Natural killer cell (primary cell): ENCODE results near the gene SMG6. TPM values are rescaled to one million over a fixed set of nuclear protein-coding genes. Genes with fewer than 3 reads are reported as not detected.

Experiments
- ATAC-seq, 3 donors: fragments of 150-1000 bp in 2 of 3; fragments of 200-7000 bp in 1 of 3; cut with Tn5 transposase; 1 replicate in 1 of 3; 2 replicates in 2 of 3; pipeline ENCODE4 v1.10.0; 2021; ENCODE audit warnings: mild to moderate bottlenecking in 2 of 3, moderate library complexity in 2 of 3
- DNase-seq, 2 donors: peaks; one replicate each; pipeline versions ENCODE4 v3.0.0 to v3.0.0-alpha.2; 2013 to 2021; ENCODE audit warnings: mixed read lengths in 1 of 2
- H3K27ac ChIP-seq: one replicate; pipeline ENCODE4 v1.5.1; 2013; ENCODE audit warnings: mild to moderate bottlenecking, low read length
- H3K27me3 ChIP-seq: one replicate; pipeline ENCODE4 v1.6.1; 2013; ENCODE audit warnings: low read length; ENCODE audit not compliant: control insufficient read depth, insufficient read depth
- H3K36me3 ChIP-seq: one replicate; pipeline ENCODE4 v1.6.1; 2013; ENCODE audit warnings: low read length; ENCODE audit not compliant: control insufficient read depth, insufficient read depth
- H3K4me1 ChIP-seq: one replicate; pipeline ENCODE4 v1.6.1; 2013; ENCODE audit warnings: low read length; ENCODE audit not compliant: control insufficient read depth, insufficient read depth
- H3K4me3 ChIP-seq: one replicate; pipeline ENCODE4 v1.5.1; 2013; ENCODE audit warnings: low read length
- H3K9me3 ChIP-seq: one replicate; pipeline ENCODE4 v1.6.1; 2013; ENCODE audit warnings: low read length; ENCODE audit not compliant: control insufficient read depth, insufficient read depth
- H3K27ac Mint-ChIP-seq, 2 donors: one replicate each; pipeline ENCODE4 v1.8.0; 2022; ENCODE audit warnings: mild to moderate bottlenecking in 2 of 2, mixed read lengths in 2 of 2, moderate library complexity in 1 of 2
- H3K27me3 Mint-ChIP-seq, 2 donors: one replicate each; pipeline ENCODE4 v1.8.0; 2022; ENCODE audit warnings: low read depth in 2 of 2, mixed read lengths in 2 of 2
- H3K36me3 Mint-ChIP-seq: one replicate; pipeline ENCODE4 v1.8.0; 2022; ENCODE audit warnings: mixed read lengths
- H3K4me1 Mint-ChIP-seq, 2 donors: one replicate each; pipeline ENCODE4 v1.8.0; 2022; ENCODE audit warnings: mixed read lengths in 2 of 2
- H3K4me3 Mint-ChIP-seq: one replicate; pipeline ENCODE4 v1.8.0; 2022; ENCODE audit warnings: mild to moderate bottlenecking, moderate library complexity, mixed read lengths
- H3K9me3 Mint-ChIP-seq, 2 donors: one replicate each; pipeline ENCODE4 v1.8.0; 2022; ENCODE audit warnings: mixed read lengths in 2 of 2
- CTCF ChIP-seq: fragments of 200-600 bp; IDR thresholded peaks from one replicate; pipeline ENCODE4 v1.8.0; 2022; ENCODE audit warnings: antibody characterized with exemption
- WGBS: methylation state at CpG from one replicate; pipeline ENCODE4 v1.1.7; 2013; ENCODE audit warnings: missing lambda C conversion rate; ENCODE audit not compliant: insufficient coverage; 5-methylcytosine and 5-hydroxymethylcytosine counted together
- intact Hi-C: fragments of 100-400 bp; cut with micrococcal nuclease; formaldehyde crosslinking; loops from one replicate; pipeline ENCODE4 v1.14.2; 2022
- total RNA-seq, 4 donors: library from RNA; stranded (reverse); fragments of 120-200 nt in 1 of 4; gene quantifications; one replicate each; pipeline versions ENCODE4 v1.2.3 to v1.2.4, GENCODE V29; 2013 to 2022

Gene SMG6
- total RNA-seq, 3 donors from 2014 or later (not counting 1 experiment from before 2014, with no cell fraction given): 41.6 to 49.4 (median 48.2) TPM

DNA sequence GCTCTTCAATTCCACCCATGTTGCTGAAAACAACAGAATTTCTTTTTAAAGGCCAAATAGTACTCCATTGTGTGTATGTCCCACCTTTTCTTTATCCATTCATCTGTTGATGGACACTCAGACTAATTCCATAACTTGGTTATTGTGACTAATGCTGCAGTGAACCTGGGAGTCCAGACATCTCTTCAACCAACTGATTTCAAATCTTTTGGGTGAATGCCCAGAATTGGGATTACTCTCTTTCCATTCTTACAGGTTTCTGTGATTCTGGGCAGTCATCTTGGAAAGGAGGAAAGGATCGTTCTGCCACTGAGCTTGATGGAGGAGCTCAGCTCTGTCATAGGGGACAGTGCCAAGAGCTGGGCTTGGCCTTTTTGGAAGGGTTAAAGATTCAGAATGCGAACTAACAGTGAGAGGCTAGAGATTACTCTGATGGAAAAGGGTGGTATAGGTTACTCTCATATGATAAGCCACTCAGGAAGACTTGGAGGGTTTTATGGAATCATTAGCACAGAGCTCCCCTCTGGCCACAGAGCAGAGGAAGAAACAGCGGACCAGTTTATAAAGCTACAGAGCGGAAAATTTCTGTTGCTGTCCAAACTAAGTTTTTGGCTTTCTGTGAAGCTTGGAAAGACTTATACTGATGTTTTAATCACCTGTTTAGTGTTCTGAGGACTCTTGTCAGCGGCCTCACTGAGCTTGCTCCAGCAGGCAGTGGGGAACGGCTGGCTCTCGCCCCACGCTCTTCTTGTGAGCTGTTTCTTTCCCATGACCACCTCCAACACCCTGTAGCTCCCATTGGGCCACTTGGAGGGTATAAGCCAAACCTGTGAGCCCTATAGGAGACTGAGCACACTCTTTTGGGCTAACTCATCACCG lies 200.4 kb downstream of the SMG6 start:
- WGBS: 98% methylated on average over 9 of the region's 9 CpGs
- Mint-ChIP-seq H3K27ac (peak overlapping the region in 1 of 2 donors; percentile 43), H3K36me3 (no peaks in the 10 kb centered on the region), H3K27me3 (no peaks in the 10 kb centered on the region), H3K9me3 (no peaks in the 10 kb centered on the region), H3K4me1 (peaks cover 19 to 21% of the 10 kb centered on the region in 2 donors), H3K4me3 (peak overlapping the region; percentile 4)
- no peaks in the 10 kb centered on the region for H3K36me3 ChIP-seq
- H3K4me1 ChIP-seq: peaks cover 11% of the 10 kb centered on the region
- no peak overlapping the region for H3K4me3 ChIP-seq
- no peak for TF ChIP-seq CTCF
- no peaks in the 10 kb centered on the region for H3K27me3 ChIP-seq
- intact Hi-C loops: no loop called here
- DNase-seq: no peak
- ATAC-seq: no peak
- no peak overlapping the region for H3K27ac ChIP-seq
- no peaks in the 10 kb centered on the region for H3K9me3 ChIP-seq

DNA sequence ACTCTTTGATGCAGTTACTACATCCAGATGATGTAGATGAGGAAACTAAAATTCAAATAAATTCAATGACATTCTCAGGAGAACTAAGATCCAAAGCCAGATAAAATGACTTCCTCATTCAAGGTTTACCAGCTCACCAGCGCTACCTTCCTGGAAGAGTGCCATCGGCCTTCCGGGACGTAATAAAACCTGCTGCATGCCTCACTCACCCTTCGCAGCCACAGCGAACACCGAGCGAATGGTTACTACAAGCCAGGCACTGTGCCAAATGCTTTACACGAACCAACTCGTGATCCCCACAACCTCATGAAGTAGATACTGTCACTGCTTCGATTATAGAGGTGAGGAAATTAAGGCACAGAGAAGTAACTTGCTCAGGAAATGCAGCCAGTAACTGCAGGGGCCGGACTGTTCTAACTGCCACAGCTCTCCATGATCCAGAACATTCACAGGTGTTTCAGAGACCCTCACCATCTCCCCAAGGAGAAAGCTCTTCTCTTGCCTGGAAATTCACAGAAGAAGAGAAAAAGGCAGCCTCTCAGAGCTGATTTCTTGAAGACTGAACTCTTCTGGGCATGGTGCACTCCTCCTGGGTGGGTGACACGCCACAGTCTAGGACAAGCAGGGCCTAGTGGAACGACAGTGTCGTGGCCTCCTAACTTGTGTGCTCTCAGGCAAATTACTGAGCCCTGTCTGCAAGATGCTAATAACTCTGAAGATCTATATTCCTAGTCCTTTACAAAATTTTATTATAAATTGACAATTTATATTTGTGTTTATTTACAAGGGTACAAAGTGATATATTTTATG lies 201.9 kb downstream of the SMG6 start:
- no peak for TF ChIP-seq CTCF
- intact Hi-C loops: no loop called here
- H3K4me3 ChIP-seq: no peak overlapping the region

DNA sequence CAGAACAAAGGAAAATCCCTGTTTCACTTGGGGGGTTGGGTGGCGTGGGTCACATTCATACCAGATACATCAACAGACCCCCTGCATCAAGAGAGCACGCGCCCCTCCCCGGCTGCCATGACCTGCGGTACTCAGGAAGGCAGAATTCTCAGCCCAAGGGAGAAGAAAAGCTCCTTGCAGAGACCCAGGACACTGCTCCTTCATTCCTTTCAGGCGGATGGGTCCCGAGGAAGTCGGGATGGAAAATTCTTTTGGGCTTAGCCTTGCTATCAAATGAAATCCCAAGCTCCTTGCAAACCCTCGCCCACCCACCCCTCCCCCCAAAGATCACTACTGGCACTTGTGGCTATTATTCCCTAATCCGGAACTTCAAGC lies 208.1 kb downstream of the SMG6 start:
- Histone ChIP-seq H3K27me3 (no peaks in the 10 kb centered on the region), H3K36me3 (no peaks in the 10 kb centered on the region), H3K4me1 (peaks cover 5% of the 10 kb centered on the region), H3K9me3 (no peaks in the 10 kb centered on the region), H3K4me3 (no peak overlapping the region), H3K27ac (no peak overlapping the region)
- H3K36me3 Mint-ChIP-seq: no peaks in the 10 kb centered on the region
- DNase-seq: no peak
- ATAC-seq: no peak
- H3K27ac Mint-ChIP-seq: no peak overlapping the region
- 95% methylated on average over 9 of the region's 10 CpGs for WGBS
- peaks cover 6 to 14% of the 10 kb centered on the region in 2 donors for H3K4me1 Mint-ChIP-seq
- no peak for TF ChIP-seq CTCF
- intact Hi-C loops: no loop called here
- no peak overlapping the region for H3K4me3 Mint-ChIP-seq
- no peaks in the 10 kb centered on the region for H3K9me3 Mint-ChIP-seq
- no peaks in the 10 kb centered on the region for H3K27me3 Mint-ChIP-seq

More for the DNA sequence above, 201.9 kb downstream of the SMG6 start:
- no peaks in the 10 kb centered on the region for H3K36me3 Mint-ChIP-seq
- Histone ChIP-seq H3K4me1 (peaks cover 11% of the 10 kb centered on the region), H3K9me3 (no peaks in the 10 kb centered on the region), H3K27ac (peak overlapping the region; percentile 9), H3K36me3 (no peaks in the 10 kb centered on the region), H3K27me3 (no peaks in the 10 kb centered on the region)
- peak; percentile 48 to 80 for DNase-seq
- peak; percentile 78 to 89 (median 89) for ATAC-seq
- peak overlapping the region; percentile 9 for H3K4me3 Mint-ChIP-seq
- peak overlapping the region; percentile 43 to 80 for H3K27ac Mint-ChIP-seq
- H3K4me1 Mint-ChIP-seq: peaks cover 19 to 21% of the 10 kb centered on the region in 2 donors
- no peaks in the 10 kb centered on the region for H3K9me3 Mint-ChIP-seq
- WGBS: 49% methylated on average over 14 of the region's 15 CpGs
- no peaks in the 10 kb centered on the region for H3K27me3 Mint-ChIP-seq
